NCI-H774 (cell line): ENCODE measurements around the gene BAHCC1.
A peak's percentile ranks its signal among the peaks of the same experiment; 100 is the strongest.

Source experiments
- DNase-seq: peaks from one replicate; lab custom pipeline; 2025; lab: John Stamatoyannopoulos, UW

BAHCC1 gene

GRCh38 chr17:81461607-81462500 is 66.6 kb downstream of the BAHCC1 start:
- no peak for DNase-seq

GRCh38 chr17:81462506-81463125 is 67.4 kb downstream of the BAHCC1 start:
- DNase-seq = no peak

- DNase-seq = no peak
Observed at GRCh38 chr17:81463506-81463905, 68.2 kb downstream of the BAHCC1 start.

GRCh38 chr17:81464586-81464985 is 69.3 kb downstream of the BAHCC1 start:
- no peak for DNase-seq

GRCh38 chr17:81465910-81466309 is 70.7 kb downstream of the BAHCC1 start:
- peak; percentile 44 for DNase-seq

- no peak for DNase-seq
Observed at GRCh38 chr17:81466564-81467472, 71.6 kb downstream of the BAHCC1 start.

- no peak for DNase-seq
Observed at GRCh38 chr17:81468111-81468769, 73.0 kb downstream of the BAHCC1 start.

GRCh38 chr17:81468770-81469121 is 73.5 kb downstream of the BAHCC1 start:
- no peak for DNase-seq

GRCh38 chr17:81469266-81469665 is 74.0 kb downstream of the BAHCC1 start:
- DNase-seq = no peak

- no peak for DNase-seq
Observed at GRCh38 chr17:81470270-81470943, 75.2 kb downstream of the BAHCC1 start.

- no peak for DNase-seq
Observed at GRCh38 chr17:81470944-81471817, 75.9 kb downstream of the BAHCC1 start.

GRCh38 chr17:81471818-81472456 is 76.7 kb downstream of the BAHCC1 start:
- DNase-seq = no peak

- DNase-seq = no peak
Observed at GRCh38 chr17:81473019-81473418, 77.8 kb downstream of the BAHCC1 start.

- DNase-seq = no peak
Observed at GRCh38 chr17:81474958-81475357, 79.7 kb downstream of the BAHCC1 start.

- DNase-seq = no peak
Observed at GRCh38 chr17:81476097-81476496, 80.8 kb downstream of the BAHCC1 start.

GRCh38 chr17:81476635-81477034 is 81.4 kb downstream of the BAHCC1 start:
- DNase-seq = no peak

GRCh38 chr17:81477173-81477572 is 81.9 kb downstream of the BAHCC1 start:
- DNase-seq = no peak

- no peak for DNase-seq
Observed at GRCh38 chr17:81478119-81478518, 82.9 kb downstream of the BAHCC1 start.

- DNase-seq = no peak
Observed at GRCh38 chr17:81479175-81480071, 84.2 kb downstream of the BAHCC1 start.
